ENCODE measurements around the gene IRS1.

Gene IRS1

GRCh38 chr2:226692521-226693126 is 107.0 kb downstream of the IRS1 start:
- DNase-seq (ENCODE audit: low read depth, low spot score) = no peak

- no peak for DNase-seq (ENCODE audit: low read depth, low spot score)
Measured at GRCh38 chr2:226691255-226691654, 108.4 kb downstream of the IRS1 start.

- no peak for DNase-seq (ENCODE audit: low read depth, low spot score)
Measured at GRCh38 chr2:226690461-226691024, 109.1 kb downstream of the IRS1 start.

GRCh38 chr2:226687641-226688253 is 111.9 kb downstream of the IRS1 start:
- no peak for DNase-seq (ENCODE audit: low read depth, low spot score)

GRCh38 chr2:226684563-226684959 is 115.1 kb downstream of the IRS1 start:
- no peak for DNase-seq (ENCODE audit: low read depth, low spot score)

- no peak for DNase-seq (ENCODE audit: low read depth, low spot score)
Measured at GRCh38 chr2:226683944-226684562, 115.6 kb downstream of the IRS1 start.

GRCh38 chr2:226683196-226683595 is 116.4 kb downstream of the IRS1 start:
- no peak for DNase-seq (ENCODE audit: low read depth, low spot score)
